B cell (primary cell): ENCODE results near the gene PSTPIP1. TPM values are rescaled to one million over a fixed set of nuclear protein-coding genes. Genes with fewer than 3 reads are reported as not detected.

Source experiments
- ATAC-seq: fragments of 200-7000 bp; cut with Tn5 transposase; one replicate; pipeline ENCODE4 v1.10.0; 2021; ENCODE audit warnings: low read depth, mild to moderate bottlenecking, moderate number of reproducible peaks, moderate library complexity
- CTCF ChIA-PET: fragments of 350-600 bp; sonication (Branson Sonifier 250); formaldehyde crosslinking; loops from one replicate; lab custom pipeline; 2021; ENCODE audit warnings: antibody characterized with exemption, inconsistent platforms; lab: Charles Lee
- POLR2A ChIA-PET: fragments of 350-600 bp; sonication (Branson Sonifier 250); formaldehyde crosslinking; loops from one replicate; lab custom pipeline; 2021; ENCODE audit warnings: antibody characterized with exemption; lab: Charles Lee
- DNase-seq: peaks from one replicate; pipeline ENCODE4 v3.0.0; 2013
- H2AFZ ChIP-seq: 2 replicates; pipeline ENCODE4 v1.6.1; 2012; ENCODE audit warnings: mild to moderate bottlenecking, low read depth, low read length; ENCODE audit not compliant: insufficient read depth, poor library complexity, severe bottlenecking
- H3K27ac ChIP-seq, 2 donors: 1 replicate in 1 of 2; 2 replicates in 1 of 2; pipeline ENCODE4 v1.5.1; 2012 to 2013; ENCODE audit warnings: low read length in 2 of 2, mild to moderate bottlenecking in 2 of 2, moderate library complexity in 1 of 2
- H3K27me3 ChIP-seq, 4 experiments: fragments of 200-600 bp in 1 of 4; sonication (generic) in 1 of 4; replicated peaks in 1 of 4; 1 replicate in 2 of 4; 2 replicates in 2 of 4; pipeline versions ENCODE4 v1.6.1 to v1.7.0; 2013 to 2016; ENCODE audit warnings: low read length in 3 of 4, mild to moderate bottlenecking in 2 of 4, mixed read lengths in 1 of 4, moderate library complexity in 1 of 4; ENCODE audit not compliant: insufficient read depth in 4 of 4, control insufficient read depth in 3 of 4; ENCODE audit errors: control extremely low read depth in 1 of 4
- H3K36me3 ChIP-seq, 2 experiments: replicated peaks in 1 of 2; 1 replicate in 1 of 2; 2 replicates in 1 of 2; pipeline versions ENCODE4 v1.6.1 to v1.7.1; 2013; ENCODE audit warnings: low read length in 1 of 2; ENCODE audit not compliant: insufficient read depth in 2 of 2, control insufficient read depth in 1 of 2; ENCODE audit errors: control extremely low read depth in 1 of 2, extremely low read depth in 1 of 2
- H3K4me1 ChIP-seq, 2 donors: fragments of 200-600 bp in 1 of 2; sonication (generic) in 1 of 2; 1 replicate in 1 of 2; 2 replicates in 1 of 2; pipeline versions ENCODE4 v1.5.1 to v1.6.1; 2013 to 2017; ENCODE audit warnings: low read length in 2 of 2; ENCODE audit not compliant: control insufficient read depth in 2 of 2, insufficient read depth in 2 of 2
- H3K4me2 ChIP-seq: replicated peaks from 2 replicates; pipeline ENCODE3; 2012; ENCODE audit warnings: mild to moderate bottlenecking, low read depth, low read length; ENCODE audit not compliant: poor library complexity, severe bottlenecking
- H3K4me3 ChIP-seq, 5 experiments: fragments of 200-600 bp in 1 of 5; sonication (generic) in 1 of 5; 1 replicate in 3 of 5; 2 replicates in 2 of 5; pipeline versions ENCODE4 v1.5.1 to v1.7.0; 2011 to 2016; ENCODE audit warnings: low read length in 4 of 5, mild to moderate bottlenecking in 4 of 5, low read depth in 2 of 5, control low read depth in 1 of 5, moderate library complexity in 1 of 5; ENCODE audit not compliant: insufficient read depth in 1 of 5; ENCODE audit errors: control extremely low read depth in 1 of 5, extremely low read depth in 1 of 5
- H3K79me2 ChIP-seq: fragments of 200-600 bp; sonication (generic); one replicate; pipeline ENCODE4 v1.6.0; 2016; ENCODE audit warnings: low read length; ENCODE audit not compliant: control insufficient read depth, insufficient read depth
- H3K9ac ChIP-seq: fragments of 200-600 bp; sonication (generic); 2 replicates; pipeline ENCODE4 v1.6.1; 2017; ENCODE audit warnings: mild to moderate bottlenecking, low read length, moderate library complexity
- H3K9me3 ChIP-seq, 3 donors: one replicate each; pipeline versions ENCODE4 v1.6.1 to v1.7.1; 2013; ENCODE audit warnings: low read length in 2 of 3; ENCODE audit not compliant: control insufficient read depth in 2 of 3, insufficient read depth in 1 of 3; ENCODE audit errors: control extremely low read depth in 1 of 3
- H4K20me1 ChIP-seq: 2 replicates; pipeline ENCODE4 v1.6.0; 2012; ENCODE audit warnings: mild to moderate bottlenecking, low read length; ENCODE audit not compliant: insufficient read depth, control insufficient read depth, poor library complexity, severe bottlenecking
- H3K27ac Mint-ChIP-seq: one replicate; pipeline ENCODE4 v1.8.0; 2021; ENCODE audit warnings: mixed read lengths
- H3K27me3 Mint-ChIP-seq: one replicate; pipeline ENCODE4 v1.8.0; 2021; ENCODE audit warnings: mixed read lengths
- H3K4me1 Mint-ChIP-seq: one replicate; pipeline ENCODE4 v1.8.0; 2021; ENCODE audit warnings: mixed read lengths
- H3K4me3 Mint-ChIP-seq: one replicate; pipeline ENCODE4 v1.8.0; 2021; ENCODE audit warnings: mixed read lengths
- H3K9me3 Mint-ChIP-seq: one replicate; pipeline ENCODE4 v1.8.0; 2022; ENCODE audit warnings: mixed read lengths; ENCODE audit not compliant: insufficient read depth
- EZH2 ChIP-seq: IDR thresholded peaks from 2 replicates; pipeline ENCODE4 v1.6.1; 2012; ENCODE audit warnings: borderline replicate concordance, low read depth, mild to moderate bottlenecking, moderate library complexity, low read length; ENCODE audit not compliant: insufficient read depth, poor library complexity, severe bottlenecking
- WGBS: methylation state at CpG from one replicate; pipeline ENCODE4 v1.1.5; 2013; ENCODE audit warnings: missing lambda C conversion rate; ENCODE audit not compliant: insufficient coverage; 5-methylcytosine and 5-hydroxymethylcytosine counted together
- intact Hi-C: fragments of 100-400 bp; cut with micrococcal nuclease; formaldehyde crosslinking; loops from one replicate; pipeline ENCODE4 v1.10.0; 2022
- polyA plus RNA-seq: library from polyadenylated mRNA; depleted of rRNA; stranded (reverse); fragments of >200 nt; gene quantifications from 2 replicates; pipeline ENCODE4 v1.2.3, GENCODE V29; 2012
- total RNA-seq, 2 donors: library from RNA; stranded (reverse); fragments of 120-200 nt in 1 of 2; gene quantifications; 1 replicate in 1 of 2; 2 replicates in 1 of 2; pipeline versions ENCODE4 v1.2.3 to v1.2.4, GENCODE V29; 2013 to 2022
- TF ChIP-seq, protein P1 (sequence below): fragments of 200-600 bp; IDR thresholded peaks from one replicate; pipeline ENCODE4 v1.8.0; 2022; ENCODE audit warnings: antibody characterized with exemption, mild to moderate bottlenecking

The PSTPIP1 gene
- total and polyA plus RNA-seq, 2 donors (not counting 1 experiment from before 2014, with no cell fraction given), result 69.0 to 79.3 TPM

DNA sequence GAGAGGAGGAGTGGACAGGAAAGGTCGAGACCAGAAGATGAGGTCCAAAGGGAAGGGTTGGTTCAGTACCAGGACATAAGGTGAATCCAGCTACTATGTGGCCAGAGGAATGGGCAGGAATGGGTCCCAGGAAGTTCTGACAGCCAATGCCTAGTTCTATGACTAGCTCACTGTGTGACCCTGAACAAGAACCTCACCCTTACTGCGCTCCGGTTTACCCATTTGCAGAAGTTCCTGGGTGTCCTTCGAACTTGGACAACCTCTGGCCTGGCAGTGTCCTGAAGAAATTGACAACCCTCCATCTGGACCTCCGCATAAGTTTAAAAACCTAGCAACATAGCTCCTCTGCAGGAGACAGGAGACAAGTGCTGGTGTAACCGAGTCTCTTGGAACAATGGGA lies 12.2 kb upstream of the PSTPIP1 start:
- Histone ChIP-seq H3K27ac (no peak overlapping the region), H4K20me1 (no peaks in the 10 kb centered on the region), H3K9me3 (peaks cover 0 to 11% (median 0%) of the 10 kb centered on the region in 3 donors), H3K4me1 (peaks cover 0 to 2% of the 10 kb centered on the region in 2 donors), H3K36me3 (no peaks in the 10 kb centered on the region), H3K9ac (no peak overlapping the region), H3K79me2 (no peaks in the 10 kb centered on the region), H2AFZ (no peak overlapping the region), H3K4me3 (no peak overlapping the region), H3K27me3 (peaks cover 0 to 10% (median 0%) of the 10 kb centered on the region in 4 experiments), H3K4me2 (no peak overlapping the region)
- CTCF ChIA-PET, result interaction anchor here (0.9 to 1.4 kb wide), 3 partner anchors 9 to 20 kb away, joined by 3 read pairs; no protein-coding TSS in a partner anchor
- H3K4me1 Mint-ChIP-seq, result peaks cover 2% of the 10 kb centered on the region
- ATAC-seq (no peak), DNase-seq (no peak)
- H3K4me3 Mint-ChIP-seq, result no peak overlapping the region
- TF ChIP-seq, protein P1, sequence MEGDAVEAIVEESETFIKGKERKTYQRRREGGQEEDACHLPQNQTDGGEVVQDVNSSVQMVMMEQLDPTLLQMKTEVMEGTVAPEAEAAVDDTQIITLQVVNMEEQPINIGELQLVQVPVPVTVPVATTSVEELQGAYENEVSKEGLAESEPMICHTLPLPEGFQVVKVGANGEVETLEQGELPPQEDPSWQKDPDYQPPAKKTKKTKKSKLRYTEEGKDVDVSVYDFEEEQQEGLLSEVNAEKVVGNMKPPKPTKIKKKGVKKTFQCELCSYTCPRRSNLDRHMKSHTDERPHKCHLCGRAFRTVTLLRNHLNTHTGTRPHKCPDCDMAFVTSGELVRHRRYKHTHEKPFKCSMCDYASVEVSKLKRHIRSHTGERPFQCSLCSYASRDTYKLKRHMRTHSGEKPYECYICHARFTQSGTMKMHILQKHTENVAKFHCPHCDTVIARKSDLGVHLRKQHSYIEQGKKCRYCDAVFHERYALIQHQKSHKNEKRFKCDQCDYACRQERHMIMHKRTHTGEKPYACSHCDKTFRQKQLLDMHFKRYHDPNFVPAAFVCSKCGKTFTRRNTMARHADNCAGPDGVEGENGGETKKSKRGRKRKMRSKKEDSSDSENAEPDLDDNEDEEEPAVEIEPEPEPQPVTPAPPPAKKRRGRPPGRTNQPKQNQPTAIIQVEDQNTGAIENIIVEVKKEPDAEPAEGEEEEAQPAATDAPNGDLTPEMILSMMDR, result no peak
- TF ChIP-seq EZH2, result no peak
- POLR2A ChIA-PET, result interaction anchor here (1.7 kb wide), 1 partner anchor 12 kb away, joined by 4 read pairs; the partner anchor contains the start of gene PSTPIP1
- intact Hi-C loops, result no loop called here
- peaks cover 4% of the 10 kb centered on the region for H3K27me3 Mint-ChIP-seq
- WGBS, result 97% methylated on average over 4 of the region's 6 CpGs
- H3K27ac Mint-ChIP-seq, result no peak overlapping the region
- no peaks in the 10 kb centered on the region for H3K9me3 Mint-ChIP-seq

DNA sequence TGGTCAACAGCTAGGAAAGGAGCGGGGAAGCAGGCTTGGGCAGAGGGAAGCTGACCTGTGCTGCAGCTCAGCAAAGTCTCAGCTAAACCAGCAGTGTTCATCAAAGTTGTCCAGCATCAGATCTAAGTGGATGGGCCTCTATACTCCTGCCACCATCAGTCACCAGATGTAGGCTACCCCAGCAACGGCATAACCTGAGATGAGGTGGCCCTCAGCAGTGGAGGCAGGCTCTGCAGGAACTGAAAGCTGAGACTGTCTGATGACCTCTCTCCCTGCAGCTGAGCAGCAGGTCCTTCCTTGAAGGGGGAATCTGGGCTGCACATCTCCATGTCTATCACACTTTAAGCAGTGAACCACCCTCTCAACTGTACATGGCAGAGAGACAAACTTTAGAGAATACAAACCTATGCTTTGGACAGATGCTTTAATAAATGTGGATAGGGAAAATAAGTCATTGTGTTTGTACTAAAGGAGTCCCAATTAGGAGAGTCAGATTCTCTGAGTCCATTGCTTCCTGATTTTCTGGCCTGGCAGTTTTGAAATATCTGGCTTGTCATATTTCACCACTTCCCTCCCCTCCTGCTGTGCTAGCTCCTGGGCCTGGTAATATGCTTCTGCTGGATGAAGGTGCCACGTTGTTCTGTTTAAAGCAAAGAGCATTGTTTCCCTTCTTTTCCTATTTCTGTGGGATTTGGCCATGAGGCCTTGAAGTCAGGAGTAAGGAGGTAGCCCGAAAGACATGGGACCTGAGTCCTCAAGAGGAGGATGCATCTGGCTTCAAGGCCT lies 11.1 kb upstream of the PSTPIP1 start:
- ChIA-PET CTCF (interaction anchor here (1.4 kb wide), 1 partner anchor 13 kb away, joined by 3 read pairs; no protein-coding TSS in a partner anchor), POLR2A (interaction anchor here (1.7 kb wide), 1 partner anchor 11 kb away, joined by 4 read pairs; the partner anchor contains the start of gene PSTPIP1)
- no peak for DNase-seq
- H3K4me1 ChIP-seq, result peaks cover 9 to 13% of the 10 kb centered on the region in 2 donors
- ATAC-seq, result no peak
- H3K4me2 ChIP-seq, result no peak overlapping the region
- no peaks in the 10 kb centered on the region for H3K36me3 ChIP-seq
- peaks cover 0 to 9% (median 0%) of the 10 kb centered on the region in 4 experiments for H3K27me3 ChIP-seq
- peaks cover 0 to 8% (median 0%) of the 10 kb centered on the region in 3 donors for H3K9me3 ChIP-seq
- H3K27me3 Mint-ChIP-seq, result peaks cover 4% of the 10 kb centered on the region
- H3K4me3 Mint-ChIP-seq, result no peak overlapping the region
- no peaks in the 10 kb centered on the region for H4K20me1 ChIP-seq
- TF ChIP-seq EZH2, result no peak
- TF ChIP-seq, protein P1, result no peak
- H3K4me1 Mint-ChIP-seq, result peaks cover 11% of the 10 kb centered on the region
- no peak overlapping the region for H3K27ac Mint-ChIP-seq
- no peaks in the 10 kb centered on the region for H3K9me3 Mint-ChIP-seq
- intact Hi-C loops, result no loop called here
- H3K27ac ChIP-seq, result no peak overlapping the region
- no peak overlapping the region for H2AFZ ChIP-seq
- WGBS, result 71% methylated on average over 4 of the region's 4 CpGs
- no peak overlapping the region for H3K4me3 ChIP-seq
- H3K79me2 ChIP-seq, result no peaks in the 10 kb centered on the region
- no peak overlapping the region for H3K9ac ChIP-seq
